ENCODE measurements around the gene SUN1.
A peak's percentile ranks its signal among the peaks of the same experiment; 100 is the strongest.

SUN1 gene

GRCh38 chr7:875476-876076, 43.3 kb downstream of the SUN1 start:
- in situ Hi-C loops (cut with HindIII; ENCODE audit: low sequenced_read_pairs), result no loop called here
- peak overlapping the region; percentile 29 for H3K4me3 ChIP-seq (ENCODE audit: low read depth, low read length)
- TF ChIP-seq, protein P1, sequence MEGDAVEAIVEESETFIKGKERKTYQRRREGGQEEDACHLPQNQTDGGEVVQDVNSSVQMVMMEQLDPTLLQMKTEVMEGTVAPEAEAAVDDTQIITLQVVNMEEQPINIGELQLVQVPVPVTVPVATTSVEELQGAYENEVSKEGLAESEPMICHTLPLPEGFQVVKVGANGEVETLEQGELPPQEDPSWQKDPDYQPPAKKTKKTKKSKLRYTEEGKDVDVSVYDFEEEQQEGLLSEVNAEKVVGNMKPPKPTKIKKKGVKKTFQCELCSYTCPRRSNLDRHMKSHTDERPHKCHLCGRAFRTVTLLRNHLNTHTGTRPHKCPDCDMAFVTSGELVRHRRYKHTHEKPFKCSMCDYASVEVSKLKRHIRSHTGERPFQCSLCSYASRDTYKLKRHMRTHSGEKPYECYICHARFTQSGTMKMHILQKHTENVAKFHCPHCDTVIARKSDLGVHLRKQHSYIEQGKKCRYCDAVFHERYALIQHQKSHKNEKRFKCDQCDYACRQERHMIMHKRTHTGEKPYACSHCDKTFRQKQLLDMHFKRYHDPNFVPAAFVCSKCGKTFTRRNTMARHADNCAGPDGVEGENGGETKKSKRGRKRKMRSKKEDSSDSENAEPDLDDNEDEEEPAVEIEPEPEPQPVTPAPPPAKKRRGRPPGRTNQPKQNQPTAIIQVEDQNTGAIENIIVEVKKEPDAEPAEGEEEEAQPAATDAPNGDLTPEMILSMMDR (IDR thresholded peaks at IDR 0.05; ENCODE audit: low read depth, low read length, missing control alignments), result no peak
- DNase-seq (ENCODE audit: low read depth), result no peak

- DNase-seq (ENCODE audit: low read depth), result peak; percentile 78
- TF ChIP-seq, protein P1 (IDR thresholded peaks at IDR 0.05; ENCODE audit: low read depth, low read length, missing control alignments), result no peak
- peak within 1 kb of the TSS; percentile 84 for H3K4me3 ChIP-seq (ENCODE audit: low read depth, low read length)
- in situ Hi-C loops (cut with HindIII; ENCODE audit: low sequenced_read_pairs), result no loop called here
Measured at GRCh38 chr7:876077-876971, 44.0 kb downstream of the SUN1 start, which contains the start of gene GET4. Gene GET4, plus strand, starts transcription at chr7:876554. Its CDS starts 92 bp downstream, at chr7:876646.

GRCh38 chr7:876972-877311, 44.7 kb downstream of the SUN1 start:
- H3K4me3 ChIP-seq (ENCODE audit: low read depth, low read length), result peak overlapping the region; percentile 84
- in situ Hi-C loops (cut with HindIII; ENCODE audit: low sequenced_read_pairs), result no loop called here
- TF ChIP-seq, protein P1 (IDR thresholded peaks at IDR 0.05; ENCODE audit: low read depth, low read length, missing control alignments), result no peak
- DNase-seq (ENCODE audit: low read depth), result no peak

DNA sequence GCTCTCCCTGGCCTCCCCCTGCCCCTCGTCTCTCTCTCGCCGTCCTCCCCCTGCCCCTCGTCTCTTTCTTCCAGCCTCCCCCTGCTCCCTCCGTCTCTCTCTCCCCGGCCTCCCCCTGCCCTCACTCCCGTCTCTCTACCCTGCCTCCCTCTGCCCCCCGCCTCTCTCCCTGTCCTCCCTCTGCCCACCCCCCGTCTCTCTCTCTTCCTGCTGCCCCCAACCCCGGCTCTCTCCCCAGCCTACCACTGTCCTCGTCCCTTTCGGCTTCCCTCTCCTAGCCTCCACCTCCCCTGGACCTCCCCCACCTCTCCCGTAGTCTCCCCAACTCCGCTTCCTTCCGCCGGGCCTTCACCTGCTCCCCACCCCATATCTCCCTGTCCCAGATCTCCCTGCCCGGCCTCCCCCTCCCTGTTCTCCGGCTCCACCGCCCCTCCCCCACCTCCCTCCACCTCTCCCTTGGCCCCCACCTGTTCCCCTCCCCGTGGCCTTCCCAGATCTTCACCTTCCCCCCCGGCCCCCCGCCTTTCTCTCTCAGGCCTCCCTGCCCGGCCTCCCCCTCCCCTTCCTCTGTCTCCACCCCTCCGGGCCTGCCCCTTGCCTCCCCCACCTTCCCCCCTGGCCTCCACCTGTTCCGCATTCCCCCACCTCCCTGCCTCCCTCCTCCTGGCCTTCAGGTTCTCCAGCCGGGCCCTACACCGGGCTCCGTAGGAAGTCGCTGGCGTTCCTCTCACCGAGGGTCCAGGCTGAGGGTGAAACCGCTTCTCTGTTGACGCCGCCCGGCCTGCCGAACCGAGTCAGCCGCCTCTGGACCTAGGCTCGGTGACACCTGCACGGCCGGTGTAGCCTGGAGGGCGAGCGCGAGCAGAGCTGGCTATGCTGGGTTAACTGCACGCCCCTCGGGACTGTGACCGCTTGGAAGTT, 45.3 kb downstream of the SUN1 start:
- TF ChIP-seq, protein P1 (IDR thresholded peaks at IDR 0.05; ENCODE audit: low read depth, low read length, missing control alignments), result no peak
- DNase-seq (ENCODE audit: low read depth), result no peak
- in situ Hi-C loops (cut with HindIII; ENCODE audit: low sequenced_read_pairs), result no loop called here
- peak overlapping the region; percentile 84 for H3K4me3 ChIP-seq (ENCODE audit: low read depth, low read length)

DNA sequence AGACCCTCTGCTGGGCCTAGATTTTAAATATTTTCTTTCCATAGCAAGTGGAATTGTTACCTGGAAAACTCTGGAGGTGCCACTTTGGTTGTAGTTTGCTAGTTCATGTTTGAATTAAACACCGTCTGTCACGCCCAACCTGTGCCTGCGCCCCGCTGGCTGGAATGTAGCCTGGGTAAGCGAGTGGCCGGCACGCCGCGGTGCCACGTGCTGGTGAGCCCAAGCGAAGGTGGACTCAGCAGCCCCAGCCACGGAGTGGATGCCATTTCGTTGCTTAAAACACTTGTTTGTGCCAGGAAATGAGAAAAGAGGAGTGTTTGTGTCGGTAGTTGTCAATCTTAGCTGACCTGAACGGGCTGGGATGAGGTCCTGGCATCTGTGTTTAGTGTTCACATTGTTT, 46.8 kb downstream of the SUN1 start:
- no peak for DNase-seq (ENCODE audit: low read depth)
- H3K4me3 ChIP-seq (ENCODE audit: low read depth, low read length), result no peak overlapping the region
- TF ChIP-seq, protein P1 (IDR thresholded peaks at IDR 0.05; ENCODE audit: low read depth, low read length, missing control alignments), result no peak
- in situ Hi-C loops (cut with HindIII; ENCODE audit: low sequenced_read_pairs), result no loop called here

DNA sequence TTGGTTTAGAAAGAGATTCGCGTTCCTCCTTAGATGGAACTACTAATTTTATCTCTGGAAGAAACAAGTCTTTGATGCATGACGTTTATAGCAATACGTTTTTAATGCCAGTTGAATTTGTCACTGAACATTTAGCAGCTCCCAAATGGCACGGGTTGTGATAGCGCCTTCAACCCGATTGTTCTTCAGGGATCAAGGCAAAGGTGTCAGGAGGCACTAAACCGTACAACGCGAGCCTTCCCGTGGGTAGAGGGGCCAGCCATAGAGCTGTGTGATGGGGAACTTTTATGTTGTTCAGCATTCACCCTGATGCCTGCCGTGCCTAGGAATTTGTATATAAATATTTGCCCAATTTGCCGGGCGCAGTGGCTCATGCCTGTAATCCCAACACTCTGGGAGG, 47.4 kb downstream of the SUN1 start:
- in situ Hi-C loops (cut with HindIII; ENCODE audit: low sequenced_read_pairs), result no loop called here
- TF ChIP-seq, protein P1 (IDR thresholded peaks at IDR 0.05; ENCODE audit: low read depth, low read length, missing control alignments), result no peak
- no peak overlapping the region for H3K4me3 ChIP-seq (ENCODE audit: low read depth, low read length)
- DNase-seq (ENCODE audit: low read depth), result no peak

Measured in astrocyte of the cerebellum (primary cell).